Measurements from ENCODE around the gene DSTN.

DSTN gene

DNA sequence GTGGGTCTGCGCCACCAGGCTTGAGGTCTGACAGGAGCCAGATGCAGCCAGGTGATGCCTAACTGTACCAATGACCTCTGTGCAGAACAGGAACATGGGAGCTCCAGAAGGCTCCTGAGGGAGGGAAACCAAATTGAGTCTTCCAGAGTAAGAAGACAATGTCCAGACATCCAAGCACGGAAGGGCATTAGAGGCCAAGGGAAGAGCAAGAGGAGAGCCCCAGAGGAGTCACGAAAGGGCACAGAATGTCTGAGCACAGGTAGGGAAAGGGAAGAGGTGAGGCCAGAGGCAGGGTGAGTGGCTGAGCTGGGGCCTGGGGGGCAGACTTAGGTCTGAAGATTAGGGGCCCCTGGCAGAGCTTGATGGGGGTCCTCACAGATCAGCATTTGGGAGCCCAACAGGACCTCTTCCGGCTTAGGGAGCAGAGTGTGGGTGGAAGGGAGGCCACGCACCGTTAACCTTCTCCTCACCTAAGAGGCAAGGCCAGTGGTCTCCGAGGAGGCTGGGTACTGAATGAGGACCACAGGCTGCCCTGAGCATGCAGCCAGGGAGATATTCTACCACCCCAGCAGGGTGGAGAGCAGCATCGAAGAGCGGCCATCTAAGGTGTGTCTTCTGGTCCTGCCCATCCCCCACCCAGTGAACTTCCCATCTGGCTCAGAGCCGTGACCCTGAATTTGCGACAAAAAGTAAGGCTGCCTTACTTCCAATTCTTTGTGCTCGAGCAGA lies 70.4 kb downstream of the DSTN start:
- DNase-seq, result no peak

DNA sequence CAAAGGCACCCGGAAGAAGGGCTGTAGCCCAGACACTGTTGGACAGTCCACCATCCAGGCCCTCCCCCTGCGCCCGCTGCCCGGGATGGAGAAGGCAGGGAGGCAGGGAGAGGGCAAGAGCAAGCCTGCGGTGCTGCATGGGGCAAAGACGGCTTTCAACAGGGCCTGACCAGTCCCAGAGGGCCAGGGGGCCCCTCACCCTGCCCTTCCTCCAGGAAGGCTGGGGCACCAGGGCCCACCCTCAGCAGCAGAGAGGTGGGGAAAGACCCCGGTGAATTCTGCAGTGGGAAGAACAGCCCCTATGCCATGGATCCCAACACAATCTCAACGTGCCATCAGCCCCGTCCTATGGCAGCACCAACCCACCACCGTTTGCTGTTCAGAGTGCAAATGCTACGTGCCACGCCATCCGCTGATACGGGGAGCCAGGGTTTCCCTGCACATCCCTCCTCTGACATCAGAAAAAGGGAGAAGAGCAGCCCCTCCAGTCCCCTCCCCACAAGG lies 71.1 kb downstream of the DSTN start:
- DNase-seq, result no peak

DNA sequence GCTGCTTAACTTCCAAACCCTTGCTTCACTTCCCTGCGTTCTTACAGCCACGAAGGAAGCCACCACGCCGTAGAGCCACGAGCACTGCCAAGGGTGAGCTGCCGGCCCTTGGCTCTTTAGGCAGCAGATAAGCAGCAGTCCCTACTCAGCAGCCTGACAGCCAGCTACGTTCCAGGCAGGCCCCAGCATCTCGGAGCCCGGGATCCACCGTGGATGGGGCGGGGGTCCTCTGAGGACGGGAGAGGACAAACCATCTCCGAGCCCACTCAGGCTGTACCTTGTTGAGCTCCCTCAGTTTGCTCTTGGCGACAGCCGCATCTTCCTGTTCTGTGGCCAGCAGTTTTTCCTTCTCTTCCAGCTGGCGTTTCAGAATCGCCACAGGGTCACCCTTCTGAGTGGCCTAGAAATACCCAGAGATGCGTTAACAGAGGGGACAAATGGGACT lies 71.7 kb downstream of the DSTN start:
- DNase-seq, result no peak

DNA sequence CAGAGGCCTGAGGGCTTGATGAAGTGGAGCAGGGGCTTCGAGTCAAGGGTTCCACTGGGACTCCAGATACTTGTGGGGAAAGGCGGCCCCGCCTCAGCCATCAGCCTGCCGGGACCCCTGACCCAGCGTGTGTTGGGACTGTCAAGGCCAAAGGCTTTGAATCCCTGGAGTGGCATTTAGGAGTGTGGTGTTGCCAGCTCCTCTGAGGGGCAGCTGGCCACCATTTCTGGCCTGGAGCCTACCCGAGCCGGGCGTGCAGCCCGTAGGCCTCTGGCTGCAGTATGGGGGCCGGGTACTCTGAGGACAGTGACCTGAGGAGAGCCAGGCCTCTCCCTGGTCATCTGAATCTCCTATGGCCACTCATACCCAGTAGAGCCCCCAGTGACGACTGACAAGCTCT lies 72.1 kb downstream of the DSTN start:
- DNase-seq, result no peak

DNA sequence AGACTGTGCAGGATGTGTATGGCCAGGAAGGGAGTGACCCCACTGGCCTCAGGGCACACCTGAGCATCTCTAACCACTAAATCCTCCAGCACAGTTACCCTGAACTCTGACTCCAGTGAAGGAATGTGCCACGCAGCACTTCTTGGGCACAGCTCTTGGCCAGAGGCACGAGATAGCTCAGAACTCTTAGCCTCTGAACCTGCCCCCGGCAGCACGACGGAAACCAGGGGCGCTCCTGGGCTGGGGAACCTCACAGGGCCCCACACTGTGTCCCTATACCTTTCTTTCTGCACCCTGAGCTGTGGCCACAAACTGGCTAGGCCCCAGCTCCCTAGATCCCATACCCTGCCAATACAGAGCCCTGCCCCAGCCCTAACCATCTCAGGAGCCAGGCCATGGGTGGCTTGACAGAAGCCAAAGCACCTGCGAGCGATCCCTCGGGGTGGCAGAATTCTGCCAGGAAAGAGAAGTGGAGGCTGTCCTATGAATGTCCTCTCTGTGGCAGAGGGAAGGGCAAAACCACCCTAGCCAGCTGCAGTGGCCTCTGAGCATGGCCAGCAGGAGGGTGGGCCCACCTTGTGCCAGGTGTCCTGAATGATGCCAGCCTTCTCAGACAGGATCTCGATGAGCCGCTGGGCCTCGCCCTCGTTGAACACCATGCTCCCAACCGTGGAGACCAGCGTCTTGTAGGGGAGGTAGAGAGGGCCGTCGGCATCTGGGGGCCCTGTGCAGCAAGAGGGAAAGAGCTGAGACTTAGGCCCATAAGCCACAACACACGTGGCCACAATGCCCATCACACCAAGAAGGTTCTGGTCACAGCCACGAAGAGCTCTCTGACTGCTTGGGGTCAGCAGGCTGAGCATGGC lies 72.8 kb downstream of the DSTN start:
- DNase-seq, result no peak

DNA sequence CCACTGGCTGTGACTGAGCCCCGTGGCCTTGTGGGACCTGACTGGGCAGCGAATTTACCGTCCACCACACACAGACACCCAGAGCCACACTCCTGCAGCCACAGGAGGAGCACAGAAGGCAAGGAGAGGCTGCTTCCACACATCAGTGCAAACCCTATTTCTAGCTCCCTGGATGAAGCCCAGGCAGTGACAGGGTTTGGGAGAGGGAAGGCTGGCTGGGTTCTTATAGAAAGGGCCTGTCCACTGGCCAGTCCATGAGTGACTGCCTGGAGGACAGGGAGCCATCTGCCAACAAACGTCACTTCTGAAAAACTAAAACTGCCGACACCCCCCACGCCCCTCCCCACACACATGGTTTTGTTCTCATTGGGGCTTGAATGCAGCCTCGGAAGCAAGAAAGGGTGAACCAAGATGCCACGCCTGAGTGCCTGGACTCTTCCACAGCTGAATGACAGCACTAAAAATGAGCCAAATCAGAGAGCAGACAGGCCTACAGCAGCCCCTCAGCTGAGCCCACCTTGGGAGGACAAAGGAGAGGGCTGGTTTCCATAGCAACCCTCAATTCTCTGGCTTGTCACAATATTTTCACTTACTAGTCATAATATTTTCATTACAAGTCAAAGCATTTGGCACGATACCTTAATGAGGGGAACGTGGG lies 73.8 kb downstream of the DSTN start:
- no peak for DNase-seq

DNA sequence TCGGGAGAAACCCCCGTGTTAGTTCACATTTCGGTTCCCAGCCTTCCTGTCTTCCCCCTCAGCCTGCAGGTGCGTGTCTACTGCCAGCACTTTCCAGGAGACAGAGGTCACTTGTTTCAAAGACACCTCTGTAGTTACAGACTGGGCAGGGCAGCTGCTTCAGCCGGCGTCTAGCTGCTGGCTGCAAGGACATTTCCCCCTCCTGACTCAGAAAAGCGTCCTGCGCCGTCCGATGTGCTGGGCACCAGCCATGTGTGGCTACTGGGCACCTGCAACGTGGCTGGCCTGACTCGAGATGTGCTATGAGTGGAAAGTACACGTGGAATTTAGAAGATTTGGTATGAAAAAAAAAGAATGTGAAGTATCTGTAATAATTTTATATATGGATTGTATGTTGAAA lies 74.6 kb downstream of the DSTN start:
- DNase-seq, result peak; percentile 62

DNA sequence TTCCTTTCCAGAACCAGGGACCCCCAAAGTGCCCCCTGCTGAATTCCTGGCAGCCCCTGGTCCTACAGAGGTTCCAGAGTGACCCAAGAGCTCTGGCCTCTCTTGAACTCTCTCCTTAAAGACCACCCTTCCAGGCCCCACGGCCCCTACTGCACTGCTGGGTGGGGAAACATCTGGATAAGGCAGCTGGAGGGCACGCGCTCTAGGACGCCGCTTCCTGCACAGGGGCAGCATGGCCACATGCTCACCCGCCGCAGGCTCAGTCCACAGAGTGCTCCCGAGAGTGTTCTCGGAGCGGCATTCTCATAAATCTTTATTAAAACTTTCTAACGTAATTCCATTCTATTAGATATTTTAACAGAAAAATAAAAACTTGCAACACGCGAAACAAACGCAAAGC lies 75.1 kb downstream of the DSTN start:
- no peak for DNase-seq

DNA sequence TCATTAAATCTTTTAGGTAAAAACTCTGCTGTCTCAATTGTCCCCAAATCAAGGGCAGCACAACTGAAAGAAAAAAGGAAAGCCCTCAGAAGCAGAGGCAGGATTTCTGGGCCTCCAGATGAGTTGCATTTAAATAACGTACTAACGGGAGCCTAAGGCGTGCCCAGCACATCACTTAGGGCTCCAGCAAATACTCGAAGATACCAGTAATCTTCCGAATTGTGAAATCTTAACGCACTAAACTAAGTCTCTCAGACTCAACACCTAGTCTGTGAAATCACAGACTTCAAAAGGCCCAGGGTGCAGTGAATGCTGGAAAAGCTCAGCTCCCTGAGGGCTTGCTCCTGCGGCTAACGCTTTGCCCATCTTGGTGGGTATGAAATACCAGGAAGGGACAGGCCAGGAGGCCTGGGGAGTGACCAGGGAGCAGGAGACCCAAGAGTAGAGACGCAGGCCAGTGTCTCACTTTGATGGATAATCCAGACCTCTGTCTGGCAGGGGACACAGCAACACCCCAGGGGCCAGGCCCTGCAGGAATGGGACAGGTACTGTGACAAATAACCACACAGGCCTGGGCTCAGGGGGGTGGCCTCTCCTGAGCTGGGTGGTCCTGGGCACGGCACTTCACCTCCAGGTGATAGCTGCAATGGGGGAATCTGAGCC lies 75.8 kb downstream of the DSTN start:
- no peak for DNase-seq

DNA sequence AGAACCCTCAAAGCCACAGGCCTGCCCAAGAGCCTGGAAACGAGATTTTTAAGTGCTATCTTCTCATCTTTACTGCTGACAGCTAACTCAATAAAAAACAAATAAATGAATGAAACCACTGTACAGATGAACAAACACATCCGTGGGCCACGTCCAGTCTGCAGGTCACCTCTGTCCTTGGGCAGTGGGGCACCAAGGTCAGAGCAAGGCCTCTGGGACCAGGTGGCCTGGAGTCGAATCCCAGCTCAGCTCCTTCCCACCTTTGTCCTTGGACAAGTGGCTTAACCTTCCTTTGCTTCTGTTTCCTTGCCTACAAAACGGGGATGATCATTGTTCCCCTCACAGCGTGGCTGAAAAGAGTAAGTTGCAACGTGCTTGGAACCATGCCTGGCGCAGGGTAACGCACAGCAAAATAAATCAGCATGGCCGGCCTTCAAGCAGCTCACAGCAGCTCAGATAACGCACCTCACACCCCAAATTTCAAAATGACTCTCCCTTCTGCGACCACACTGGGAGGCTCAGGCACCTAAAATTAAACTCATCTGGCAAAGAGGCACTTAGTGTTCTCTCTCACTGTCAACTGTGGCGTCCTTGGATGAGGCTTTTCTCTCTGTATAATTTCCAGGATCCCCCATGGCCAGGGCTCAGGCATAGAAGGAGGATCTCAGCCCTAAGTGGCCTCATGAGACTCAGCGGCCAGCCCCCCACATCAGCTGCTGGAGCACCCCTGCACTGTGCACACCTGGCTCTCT lies 76.5 kb downstream of the DSTN start:
- peak; percentile 76 for DNase-seq

DNA sequence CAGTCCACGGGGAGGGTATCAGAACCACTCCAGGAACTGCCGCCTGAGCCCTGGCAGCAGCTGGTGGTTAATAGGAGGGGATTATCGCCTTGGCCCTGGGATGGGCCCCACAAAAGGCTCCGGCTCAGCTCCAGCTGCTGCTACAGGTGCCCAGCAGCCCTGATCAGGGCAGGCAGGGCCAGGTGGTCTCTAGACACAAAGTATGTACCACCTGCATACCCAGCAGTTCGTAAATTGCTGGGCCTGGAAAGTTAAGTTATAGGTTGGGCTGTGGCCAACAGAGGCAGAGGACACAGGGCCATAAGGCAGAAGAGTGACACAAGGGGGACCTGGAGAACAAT lies 77.1 kb downstream of the DSTN start:
- peak; percentile 92 for DNase-seq

DNA sequence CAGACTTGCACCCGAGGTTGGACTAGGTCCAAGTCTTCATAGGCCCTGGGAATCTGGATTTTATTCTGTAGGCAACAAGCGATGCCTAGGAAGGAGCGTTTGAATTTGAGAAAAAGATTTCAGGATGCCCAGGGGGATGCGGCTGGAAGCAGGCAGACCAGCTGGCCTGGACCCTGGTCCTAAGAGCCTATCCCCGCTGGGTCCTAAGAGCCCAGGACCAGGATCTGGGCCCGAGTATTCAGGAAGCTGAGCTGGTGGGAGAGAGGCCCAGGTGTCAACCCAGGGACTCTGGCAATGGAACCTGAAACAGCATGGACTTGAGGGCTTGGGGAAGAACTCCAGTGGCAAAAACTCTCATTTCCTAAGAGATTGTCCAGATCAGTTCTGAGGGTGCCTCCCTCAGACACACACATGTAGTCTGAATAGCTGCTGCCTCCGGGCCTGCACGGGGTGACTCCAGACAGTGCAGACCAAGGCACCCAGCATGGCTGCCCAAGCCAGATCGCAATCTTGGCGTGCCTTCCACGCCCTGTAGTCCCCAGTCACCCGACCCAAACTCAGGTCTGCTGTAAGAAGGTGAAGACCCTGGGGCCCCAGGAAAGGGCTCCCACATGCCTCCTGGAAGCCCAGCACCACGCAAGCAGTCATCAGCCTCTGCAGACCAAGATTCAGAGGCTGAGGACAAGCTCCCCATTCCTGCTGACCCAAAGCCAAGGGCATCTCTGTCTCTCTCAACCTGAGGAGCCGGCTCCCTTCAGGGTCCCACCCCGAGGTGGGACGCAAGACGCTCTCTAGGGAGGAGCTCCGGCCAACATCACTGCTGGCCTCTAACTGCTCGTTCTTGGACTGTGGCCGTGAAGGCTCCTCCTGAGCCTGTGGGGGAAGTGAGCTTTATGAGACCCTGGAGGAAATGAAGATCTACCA lies 77.8 kb downstream of the DSTN start:
- DNase-seq, result no peak

DNA sequence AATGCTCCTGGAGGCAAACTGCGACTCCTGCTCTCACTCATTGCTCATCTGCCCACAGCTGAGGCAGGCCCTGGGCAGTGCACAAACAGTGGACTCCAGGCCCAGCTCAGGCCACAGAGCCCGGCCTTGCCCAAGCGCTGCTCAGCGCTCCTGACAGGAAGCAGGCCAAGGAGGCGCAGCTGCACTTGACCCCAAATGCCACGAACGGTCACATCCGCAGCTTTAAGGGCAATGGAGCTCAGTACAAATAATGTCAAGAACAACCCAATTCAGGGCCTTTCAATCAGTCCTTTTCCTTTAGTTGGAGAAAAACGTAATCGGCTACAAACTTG lies 78.4 kb downstream of the DSTN start:
- DNase-seq, result peak; percentile 21

DNA sequence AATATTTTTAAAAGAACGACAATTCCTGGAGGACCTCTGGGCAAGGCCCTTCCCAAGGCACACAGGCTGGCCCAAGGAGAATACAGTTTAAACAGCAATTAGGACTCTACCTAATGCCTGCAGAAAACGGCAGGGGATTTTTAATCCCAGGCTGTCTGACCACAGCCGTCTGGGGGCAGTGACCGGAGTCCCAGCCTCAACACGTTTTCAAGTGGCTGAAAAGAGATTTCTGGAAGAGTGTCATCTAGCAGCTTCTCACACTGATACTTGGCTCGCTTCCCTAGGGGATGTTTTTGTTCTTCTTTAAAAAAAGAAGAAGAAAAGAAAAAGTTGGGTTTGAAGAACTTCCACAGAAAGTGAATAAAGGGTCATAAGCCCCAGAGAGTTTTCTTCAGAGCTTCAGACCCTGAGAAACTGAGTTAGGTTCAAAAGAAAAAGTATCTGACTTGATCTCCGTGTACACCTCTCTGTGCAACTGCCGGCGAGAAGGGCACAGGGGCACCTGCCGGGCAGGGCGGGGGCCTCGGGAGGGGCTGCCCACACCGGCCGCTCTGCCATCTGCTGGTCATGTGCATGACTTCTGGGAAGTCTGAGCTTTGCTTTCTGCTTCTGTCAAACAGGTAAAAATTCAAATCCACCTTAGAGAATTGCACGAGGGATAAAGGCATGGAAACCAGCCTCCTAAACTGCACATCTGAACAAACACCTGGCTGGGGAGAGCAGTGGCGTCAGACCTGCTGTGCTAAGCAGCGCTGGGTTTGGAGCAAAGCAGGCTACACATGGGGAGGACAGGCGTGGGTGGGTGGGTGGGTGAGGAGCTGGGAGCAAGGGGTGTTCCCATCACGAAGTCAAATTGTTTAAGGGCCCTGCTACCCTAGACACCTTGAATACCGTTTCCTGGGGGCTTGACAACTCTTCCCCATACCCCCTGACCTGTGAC lies 79.2 kb downstream of the DSTN start:
- DNase-seq, result peak; percentile 78

DNA sequence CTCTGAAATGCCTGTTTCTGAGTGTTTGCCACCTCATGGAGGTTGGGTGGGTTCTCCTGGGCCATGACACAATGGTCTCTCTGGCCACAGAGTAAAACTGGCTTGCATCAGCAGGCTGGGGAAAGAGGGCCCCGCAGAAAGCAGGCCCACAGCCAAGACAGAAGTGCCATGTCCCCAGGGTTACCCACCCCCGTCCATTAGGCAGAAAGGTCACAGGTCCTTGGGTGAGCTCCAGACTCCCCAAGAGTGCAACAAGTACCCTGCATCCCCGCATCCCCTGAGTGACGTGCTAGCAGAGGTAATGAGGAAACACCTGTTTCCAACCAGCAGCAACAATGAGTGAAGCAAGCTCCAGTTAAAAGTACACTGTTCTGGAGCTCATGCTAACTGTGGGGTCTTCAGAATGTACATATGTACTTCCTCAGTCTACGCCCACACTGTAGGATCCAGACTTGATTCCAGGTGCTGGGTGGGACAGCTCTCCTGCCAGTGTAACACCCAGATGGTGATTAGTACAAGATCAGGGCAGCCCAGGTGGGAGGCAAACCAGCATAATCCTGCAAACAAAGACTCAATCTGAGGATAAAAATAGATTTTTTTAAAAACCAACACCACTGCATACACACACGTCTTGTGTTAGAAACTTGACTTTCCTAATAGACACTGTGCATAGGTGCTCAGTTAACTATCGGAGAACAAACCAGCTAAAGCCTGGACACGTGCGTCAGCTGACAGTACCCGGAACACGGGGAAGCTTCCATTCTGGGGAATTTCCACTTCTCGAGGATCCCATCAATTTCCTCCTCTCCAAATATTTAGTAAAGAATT lies 80.6 kb downstream of the DSTN start:
- no peak for DNase-seq

DNA sequence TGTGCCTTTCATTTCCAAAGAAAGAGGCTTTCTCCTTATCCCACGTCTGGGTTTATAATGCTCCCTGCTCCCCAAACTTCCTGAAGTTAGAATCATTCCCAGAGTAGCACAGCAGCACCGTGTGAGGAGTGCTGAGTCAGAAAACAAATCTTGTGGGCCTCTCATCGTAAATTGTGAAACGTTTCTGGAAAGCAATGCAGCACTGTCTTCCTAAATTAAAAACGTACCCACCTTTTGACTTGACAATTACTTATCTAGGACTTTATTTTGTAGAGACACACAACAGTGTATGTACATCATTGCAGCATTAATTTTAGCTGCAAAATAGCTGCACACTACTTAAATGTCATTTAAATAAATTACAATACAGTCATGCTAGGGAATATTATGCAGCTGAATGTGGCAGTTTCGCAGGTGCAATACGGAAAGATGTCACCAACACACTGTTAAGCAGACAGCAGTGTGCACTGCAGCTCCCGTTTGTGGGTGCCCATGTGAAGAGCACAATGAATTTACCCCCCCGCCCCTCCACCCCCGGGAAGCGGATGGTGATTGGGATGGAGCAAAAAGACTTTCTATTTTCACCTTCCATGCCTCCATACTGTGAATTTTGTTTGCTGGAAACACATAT lies 81.4 kb downstream of the DSTN start:
- DNase-seq, result no peak

DNA sequence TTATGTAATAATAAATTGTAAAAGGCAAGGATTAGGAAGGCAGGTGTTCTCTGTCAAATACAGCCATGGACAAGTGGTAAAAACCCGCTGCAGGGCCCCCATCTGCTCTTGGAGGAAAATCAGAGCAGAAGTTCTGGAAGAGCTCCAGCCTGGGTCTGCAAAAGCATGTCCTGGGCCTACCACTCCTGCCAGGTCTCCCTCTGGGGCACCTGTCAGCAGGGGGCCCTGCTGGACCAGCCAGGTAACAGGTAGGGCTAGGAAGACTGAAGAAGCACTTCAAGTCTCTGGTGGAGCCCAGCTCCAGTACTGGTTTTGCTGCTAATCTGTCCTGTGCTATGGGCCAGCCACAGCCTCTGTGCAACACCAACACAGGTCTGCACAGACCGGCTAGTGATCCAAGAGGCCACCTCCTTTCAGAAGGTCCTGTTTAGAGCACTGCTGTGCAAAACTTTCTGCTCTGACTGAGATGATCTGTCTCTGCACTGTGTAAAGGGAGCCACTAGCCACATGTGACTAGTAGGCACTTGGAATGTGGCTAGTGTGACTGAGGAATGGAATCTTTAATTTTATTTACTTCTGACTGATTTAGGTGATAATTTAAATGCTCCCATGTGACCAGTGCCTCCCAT lies 82.0 kb downstream of the DSTN start:
- peak; percentile 37 for DNase-seq

DNA sequence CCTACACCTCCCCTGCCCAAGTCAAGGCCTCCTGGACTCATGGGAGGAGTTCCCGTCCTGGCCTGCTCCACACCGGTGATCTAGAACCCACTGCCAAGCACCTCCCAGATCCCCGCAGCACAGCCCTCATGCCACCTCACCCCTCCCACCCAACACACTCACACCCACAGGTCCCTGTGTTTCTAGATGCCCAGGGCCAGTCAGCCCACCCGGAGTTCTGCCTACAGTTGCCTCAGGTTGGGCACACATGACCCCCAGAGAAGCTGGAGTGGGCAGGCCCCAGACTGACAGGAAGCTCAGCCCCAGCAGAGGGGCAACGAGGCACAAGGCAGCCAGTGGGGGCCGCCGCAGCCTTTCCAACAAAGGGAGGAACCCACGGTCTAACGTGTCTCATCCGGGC lies 82.5 kb downstream of the DSTN start:
- DNase-seq, result no peak

All from SHP77 treated with DMSO at 0.1 percent for 48 hours (cell line).